H1 (cell line): Measurements from ENCODE around the gene MAP1A. TPM values are rescaled to one million over a fixed set of nuclear protein-coding genes. Genes with fewer than 3 reads are reported as not detected.

ENCODE experiments used
- CTCF ChIA-PET: fragments of 300-600 bp; sonication (Branson Sonifier 250); formaldehyde crosslinking; loops from one replicate; lab custom pipeline; 2021; ENCODE audit not compliant: partially characterized antibody; lab: Charles Lee
- POLR2A ChIA-PET: fragments of 300-600 bp; sonication (Branson Sonifier 250); formaldehyde crosslinking; loops from one replicate; lab custom pipeline; 2021; ENCODE audit warnings: inconsistent platforms; ENCODE audit not compliant: partially characterized antibody; lab: Charles Lee
- DNase-seq, 2 experiments: peaks; one replicate each; pipeline versions ENCODE4 v3.0.0 to v3.0.0-alpha.2; 2010 to 2022; ENCODE audit warnings: low spot score in 2 of 2, low read depth in 1 of 2, mixed read lengths in 1 of 2
- FAIRE-seq: peaks from 2 replicates; lab custom pipeline; 2011; peaks lifted over from hg19 to GRCh38; lab: Jason Lieb, UNC
- H2AFZ ChIP-seq: 2 replicates; pipeline ENCODE4 v1.8.1; 2012; ENCODE audit warnings: low read length, inconsistent platforms
- H2AK5ac ChIP-seq: 2 replicates; pipeline ENCODE4 v1.6.1; 2013; ENCODE audit warnings: low read depth, low read length
- H2BK120ac ChIP-seq: replicated peaks from 2 replicates; pipeline ENCODE3; 2013; ENCODE audit warnings: low read depth, low read length, inconsistent platforms
- H2BK12ac ChIP-seq: 2 replicates; pipeline ENCODE4 v1.6.1; 2013; ENCODE audit warnings: low read depth, low read length
- H2BK15ac ChIP-seq: 2 replicates; pipeline ENCODE4 v1.6.1; 2013; ENCODE audit warnings: low read length
- H2BK20ac ChIP-seq: 2 replicates; pipeline ENCODE4 v1.6.1; 2013; ENCODE audit warnings: low read length
- H2BK5ac ChIP-seq: 2 replicates; pipeline ENCODE4 v1.6.1; 2013; ENCODE audit warnings: low read depth, low read length
- H3K14ac ChIP-seq: 2 replicates; pipeline ENCODE4 v1.6.1; 2013; ENCODE audit warnings: inconsistent platforms; ENCODE audit not compliant: insufficient read length
- H3K18ac ChIP-seq: 2 replicates; pipeline ENCODE4 v1.6.1; 2013; ENCODE audit warnings: low read length; ENCODE audit errors: extremely low read depth
- H3K23ac ChIP-seq: 2 replicates; pipeline ENCODE4 v1.6.1; 2013; ENCODE audit warnings: inconsistent platforms; ENCODE audit not compliant: insufficient read length
- H3K23me2 ChIP-seq: 2 replicates; pipeline ENCODE4 v1.6.1; 2013; ENCODE audit warnings: low read depth, low read length
- H3K27ac ChIP-seq: 2 replicates; pipeline ENCODE4 v1.6.1; 2011; ENCODE audit warnings: low read depth, low read length, inconsistent platforms
- H3K27me3 ChIP-seq, 4 experiments: replicated peaks in 1 of 4; 1 replicate in 1 of 4; 2 replicates in 3 of 4; pipeline versions ENCODE4 v1.6.1 to v1.8.1; 2011 to 2013; ENCODE audit warnings: low read length in 3 of 4, mild to moderate bottlenecking in 3 of 4, inconsistent platforms in 2 of 4, mixed read lengths in 2 of 4, moderate library complexity in 1 of 4; ENCODE audit not compliant: control insufficient read depth in 3 of 4, insufficient read depth in 3 of 4; ENCODE audit errors: extremely low read depth in 1 of 4
- H3K36me3 ChIP-seq, 4 experiments: 2 replicates each; pipeline versions ENCODE4 v1.6.1 to v1.8.1; 2011 to 2013; ENCODE audit warnings: mild to moderate bottlenecking in 4 of 4, low read length in 3 of 4, moderate library complexity in 2 of 4, control low read depth in 1 of 4, inconsistent platforms in 1 of 4; ENCODE audit not compliant: insufficient read depth in 4 of 4, control insufficient read depth in 2 of 4
- H3K4ac ChIP-seq: replicated peaks from 2 replicates; pipeline ENCODE3; 2013; ENCODE audit warnings: low read length, low read depth, mixed read lengths, inconsistent platforms; ENCODE audit not compliant: insufficient read length
- H3K4me1 ChIP-seq, 4 experiments: replicated peaks in 1 of 4; 1 replicate in 1 of 4; 2 replicates in 3 of 4; pipeline versions ENCODE4 v1.6.1 to v1.8.1; 2011 to 2013; ENCODE audit warnings: low read length in 3 of 4, inconsistent platforms in 2 of 4, mixed read lengths in 1 of 4; ENCODE audit not compliant: insufficient read depth in 4 of 4, control insufficient read depth in 3 of 4
- H3K4me2 ChIP-seq, 2 experiments: 2 replicates each; pipeline versions ENCODE4 v1.6.1 to v1.8.1; 2011 to 2013; ENCODE audit warnings: low read depth in 2 of 2, low read length in 2 of 2, control low read depth in 1 of 2, inconsistent platforms in 1 of 2, mild to moderate bottlenecking in 1 of 2; ENCODE audit not compliant: insufficient read depth in 1 of 2
- H3K4me3 ChIP-seq, 4 experiments: fragments of 200-600, 300-600 bp in 1 of 4; sonication (generic), shearing (Covaris generic), sonication (Bioruptor Twin) in 1 of 4; 2 replicates each; pipeline versions ENCODE4 v1.5.1 to v1.8.1; 2011 to 2016; ENCODE audit warnings: low read length in 4 of 4, low read depth in 3 of 4, control low read depth in 2 of 4, inconsistent platforms in 2 of 4, mild to moderate bottlenecking in 2 of 4, mixed read lengths in 1 of 4, moderate library complexity in 1 of 4; ENCODE audit not compliant: insufficient read depth in 2 of 4; ENCODE audit errors: extremely low read depth in 1 of 4
- H3K56ac ChIP-seq: replicated peaks from 2 replicates; pipeline ENCODE3; 2013; ENCODE audit warnings: low read depth, mild to moderate bottlenecking, mixed read lengths, low read length, inconsistent platforms; ENCODE audit not compliant: insufficient read length
- H3K79me1 ChIP-seq: 2 replicates; pipeline ENCODE4 v1.6.1; 2013; ENCODE audit warnings: low read depth, low read length, control low read depth
- H3K79me2 ChIP-seq, 2 experiments: 2 replicates each; pipeline versions ENCODE4 v1.6.1 to v1.8.1; 2012 to 2013; ENCODE audit warnings: low read length in 2 of 2, mild to moderate bottlenecking in 2 of 2, inconsistent platforms in 1 of 2; ENCODE audit not compliant: insufficient read depth in 2 of 2, control insufficient read depth in 1 of 2
- H3K9ac ChIP-seq, 4 experiments: replicated peaks in 1 of 4; 1 replicate in 1 of 4; 2 replicates in 3 of 4; pipeline versions ENCODE4 v1.6.1 to v1.8.1; 2011 to 2013; ENCODE audit warnings: low read depth in 3 of 4, low read length in 3 of 4, control low read depth in 2 of 4, mild to moderate bottlenecking in 2 of 4, moderate library complexity in 2 of 4, inconsistent platforms in 1 of 4; ENCODE audit errors: extremely low read depth in 1 of 4
- H3K9me3 ChIP-seq, 2 experiments: 2 replicates each; pipeline versions ENCODE4 v1.6.1 to v1.8.1; 2012 to 2013; ENCODE audit warnings: mild to moderate bottlenecking in 2 of 2, moderate library complexity in 2 of 2, control low read depth in 1 of 2, inconsistent platforms in 1 of 2, low read depth in 1 of 2, low read length in 1 of 2, mixed read lengths in 1 of 2; ENCODE audit not compliant: insufficient read depth in 2 of 2
- H4K20me1 ChIP-seq, 2 experiments: replicated peaks in 1 of 2; 2 replicates each; pipeline versions ENCODE3 to v1.8.1; 2011 to 2013; ENCODE audit warnings: inconsistent platforms in 2 of 2, low read length in 2 of 2, mild to moderate bottlenecking in 1 of 2; ENCODE audit not compliant: insufficient read depth in 2 of 2, control insufficient read depth in 1 of 2
- H4K5ac ChIP-seq: 2 replicates; pipeline ENCODE4 v1.6.1; 2013; ENCODE audit warnings: low read length, low read depth, mixed read lengths, inconsistent platforms; ENCODE audit not compliant: insufficient read length
- H4K8ac ChIP-seq: 2 replicates; pipeline ENCODE4 v1.8.0; 2013; ENCODE audit warnings: mild to moderate bottlenecking, moderate library complexity, low read length, inconsistent platforms; ENCODE audit not compliant: insufficient read depth; ENCODE audit errors: extremely low read depth
- H4K91ac ChIP-seq: replicated peaks from 2 replicates; pipeline ENCODE3; 2013; ENCODE audit warnings: low read length, mixed read lengths, inconsistent platforms; ENCODE audit not compliant: insufficient read length
- BRCA1 ChIP-seq: IDR thresholded peaks from 2 replicates; pipeline ENCODE4 v1.6.1; 2012; ENCODE audit warnings: low read depth, low read length, improper control_type of control experiment
- CEBPB ChIP-seq: IDR thresholded peaks from 2 replicates; pipeline ENCODE4 v1.6.1; 2012; ENCODE audit warnings: low read depth, low read length
- CTBP2 ChIP-seq: IDR thresholded peaks from 2 replicates; pipeline ENCODE4 v1.7.0; 2011; ENCODE audit warnings: borderline replicate concordance, mild to moderate bottlenecking, moderate library complexity, mixed read lengths, low read length; ENCODE audit not compliant: insufficient read depth, insufficient read length
- GABPA ChIP-seq: IDR thresholded peaks from 2 replicates; pipeline ENCODE4 v1.6.1; 2011; ENCODE audit warnings: mild to moderate bottlenecking, low read length, moderate library complexity, borderline replicate concordance; ENCODE audit not compliant: insufficient read depth
- HDAC6 ChIP-seq: IDR thresholded peaks from one replicate; pipeline ENCODE4 v1.7.1; 2012; ENCODE audit warnings: low read depth, mild to moderate bottlenecking, inconsistent platforms, low read length, moderate library complexity
- MAFK ChIP-seq: IDR thresholded peaks from 2 replicates; pipeline ENCODE4 v1.6.1; 2012; ENCODE audit warnings: low read depth, mild to moderate bottlenecking, improper control_type of control experiment, low read length
- RAD21 ChIP-seq, 2 experiments: IDR thresholded peaks in 1 of 2; conservative IDR thresholded peaks in 1 of 2; 2 replicates each; pipeline ENCODE4 v1.6.1; 2011; ENCODE audit warnings: low read depth in 2 of 2, low read length in 2 of 2, improper control_type of control experiment in 1 of 2, inconsistent platforms in 1 of 2, mild to moderate bottlenecking in 1 of 2, moderate library complexity in 1 of 2
- RBBP5 ChIP-seq: IDR thresholded peaks from 2 replicates; pipeline ENCODE4 v1.7.1; 2012; ENCODE audit warnings: low read depth, mild to moderate bottlenecking, inconsistent platforms, low read length, moderate library complexity, borderline replicate concordance
- SAP30 ChIP-seq: fragments of 300-600 bp; sonication (generic); IDR thresholded peaks from 2 replicates; pipeline ENCODE4 v1.7.1; 2012; ENCODE audit warnings: low read length, moderate library complexity, mild to moderate bottlenecking, inconsistent platforms; ENCODE audit not compliant: insufficient read depth, insufficient replicate concordance
- SIN3A ChIP-seq, 2 experiments: IDR thresholded peaks in 1 of 2; conservative IDR thresholded peaks in 1 of 2; 2 replicates each; pipeline ENCODE4 v1.6.1; 2011 to 2012; ENCODE audit warnings: low read length in 2 of 2, improper control_type of control experiment in 1 of 2, low read depth in 1 of 2, mild to moderate bottlenecking in 1 of 2
- TAF1 ChIP-seq: IDR thresholded peaks from 2 replicates; pipeline ENCODE4 v1.6.1; 2011; ENCODE audit warnings: mild to moderate bottlenecking, low read depth, low read length
- WGBS, 2 experiments: shearing (Covaris generic) in 1 of 2; methylation state at CpG; one replicate each; pipeline versions ENCODE4 v1.1.6 to v1.1.7; 2013 to 2015; ENCODE audit warnings: low lambda C conversion rate in 2 of 2, mixed read lengths in 2 of 2, inconsistent platforms in 1 of 2, low coverage in 1 of 2, missing lambda C conversion rate in 1 of 2; ENCODE audit not compliant: insufficient replicate concordance in 2 of 2, insufficient coverage in 1 of 2, insufficient read length in 1 of 2; ENCODE audit errors: extremely low coverage in 1 of 2, missing lambda C conversion rate in 1 of 2; 5-methylcytosine and 5-hydroxymethylcytosine counted together
- polyA plus RNA-seq, 7 experiments: library from polyadenylated mRNA; depleted of rRNA in 3 of 7; stranded (reverse) in 5 of 7; unstranded in 2 of 7; fragments of >200 nt in 5 of 7; fragments of 200-250 nt in 2 of 7; gene quantifications; 1 replicate in 5 of 7; 2 replicates in 1 of 7; 4 replicates in 1 of 7; pipeline versions ENCODE4 v1.2.1 to v1.2.3, GENCODE V29; 2011 to 2013; ENCODE audit warnings: missing spikeins in 2 of 7, mixed read lengths in 2 of 7
- total RNA-seq: library from RNA; stranded (reverse); fragmentation: NEBNext Ultra II Directional; extraction: Animal tissue kit (Norgen Biotek cat#: 25700); gene quantifications from 2 replicates; pipeline ENCODE4 v1.2.1, GENCODE V29; 2021

MAP1A gene
- total and polyA plus RNA-seq, 2 of the 8 experiments (the other 6 are each of a cell fraction or from before 2014, with no cell fraction given): 0.80 to 2.4 TPM

GRCh38 chr15:43527802-43528541 is 10.6 kb downstream of the MAP1A start:
- no peak overlapping the region for H3K14ac ChIP-seq
- H3K23ac ChIP-seq: no peak overlapping the region
- H3K4me2 ChIP-seq: no peak overlapping the region
- H3K27me3 ChIP-seq: peaks cover 0 to 2% (median 0%) of the 10 kb centered on the region in 4 experiments; a peak in 1 of 7 replicates
- H4K20me1 ChIP-seq: no peaks in the 10 kb centered on the region
- H4K5ac ChIP-seq: no peak overlapping the region
- FAIRE-seq: no peak
- no peaks in the 10 kb centered on the region for H3K79me1 ChIP-seq
- H3K4ac ChIP-seq: no peak overlapping the region
- no peak overlapping the region for H2BK20ac ChIP-seq
- H3K18ac ChIP-seq: no peak overlapping the region
- no peak overlapping the region for H4K91ac ChIP-seq
- no peak overlapping the region for H2AFZ ChIP-seq
- no peaks in the 10 kb centered on the region for H3K9me3 ChIP-seq
- H3K27ac ChIP-seq: no peak overlapping the region
- H3K36me3 ChIP-seq: no peaks in the 10 kb centered on the region
- ChIA-PET CTCF (interaction anchor here (0.5 to 3.9 kb wide), 5 partner anchors 10 to 516 kb away, joined by 3 to 34 read pairs (median 4); partner anchors contain the start of gene MAP1A), POLR2A (interaction anchor here (0.8 to 2.8 kb wide), 4 partner anchors 9 to 75 kb away, joined by 3 to 8 read pairs (median 4); no protein-coding TSS in a partner anchor)
- no peak overlapping the region for H2BK12ac ChIP-seq
- peaks cover 0 to 12% (median 2%) of the 10 kb centered on the region in 4 experiments; a peak in 4 of 7 replicates for H3K4me1 ChIP-seq
- no peak overlapping the region for H2BK120ac ChIP-seq
- no peak for TF ChIP-seq TAF1
- TF ChIP-seq SAP30: no peak
- TF ChIP-seq RAD21 (IDR thresholded peaks at IDR 0.05 in 1 of 2, conservative IDR thresholded peaks at IDR 0.05 in 1 of 2; ENCODE audit: low read depth in 2 of 2, low read length in 2 of 2): no peak
- no peak for TF ChIP-seq CTBP2
- no peak for TF ChIP-seq BRCA1
- TF ChIP-seq RBBP5: no peak
- TF ChIP-seq CEBPB: no peak
- no peak for TF ChIP-seq SIN3A (conservative IDR thresholded peaks at IDR 0.05 in 1 of 2, IDR thresholded peaks at IDR 0.05 in 1 of 2; ENCODE audit: low read depth in 1 of 2, low read length in 2 of 2)
- TF ChIP-seq GABPA: no peak
- no peak for TF ChIP-seq HDAC6
- no peak for TF ChIP-seq MAFK
- H3K23me2 ChIP-seq: no peaks in the 10 kb centered on the region
- no peak overlapping the region for H3K56ac ChIP-seq
- no peaks in the 10 kb centered on the region for H3K79me2 ChIP-seq
- H2BK15ac ChIP-seq: no peak overlapping the region
- no peak for DNase-seq
- peak overlapping the region; percentile 64; the same call in 1 of the 2 replicates for H4K8ac ChIP-seq
- H2AK5ac ChIP-seq: no peak overlapping the region
- H3K4me3 ChIP-seq: no peak overlapping the region
- H2BK5ac ChIP-seq: no peak overlapping the region
- no peak overlapping the region for H3K9ac ChIP-seq
- WGBS, 2 experiments: 88% methylated on average over 11 of the region's 12 CpGs; no CpG with 5 or more reads in 1 of the 2 experiments
